Loucy (cell line): Measurements from ENCODE around the gene TP63.

ENCODE experiments used
- EZH2phosphoT487 ChIP-seq: fragments of 200-600 bp; IDR thresholded peaks from 2 replicates; pipeline ENCODE4 v1.6.1; 2018; ENCODE audit warnings: antibody characterized with exemption, mild to moderate bottlenecking, moderate library complexity, borderline replicate concordance
- TF ChIP-seq, protein P1 (sequence below): fragments of 200-600 bp; sonication (generic); conservative IDR thresholded peaks from 2 replicates; pipeline ENCODE4 v1.5.1; 2014; ENCODE audit warnings: mild to moderate bottlenecking, antibody characterized with exemption, low read length

DNA sequence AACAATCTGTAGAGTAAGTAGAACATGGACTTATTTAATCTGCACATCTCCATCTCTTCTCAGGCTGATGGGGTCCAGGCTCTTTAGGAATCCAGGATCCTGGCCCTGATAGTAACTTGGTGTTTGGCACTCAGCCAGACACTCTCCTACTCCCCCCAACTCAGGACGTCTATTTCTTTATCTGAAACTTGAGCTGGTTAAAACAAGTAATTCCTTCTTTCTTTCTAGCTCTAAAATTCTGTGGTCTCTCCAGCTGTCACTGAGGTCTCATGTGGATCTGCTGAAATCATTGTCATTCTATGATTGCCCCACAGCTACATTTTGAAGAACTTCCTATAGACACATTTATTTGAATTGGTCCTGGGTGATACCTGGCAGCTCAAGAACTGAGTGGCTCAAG lies 59.0 kb downstream of the TP63 start:
- TF ChIP-seq, protein P1, sequence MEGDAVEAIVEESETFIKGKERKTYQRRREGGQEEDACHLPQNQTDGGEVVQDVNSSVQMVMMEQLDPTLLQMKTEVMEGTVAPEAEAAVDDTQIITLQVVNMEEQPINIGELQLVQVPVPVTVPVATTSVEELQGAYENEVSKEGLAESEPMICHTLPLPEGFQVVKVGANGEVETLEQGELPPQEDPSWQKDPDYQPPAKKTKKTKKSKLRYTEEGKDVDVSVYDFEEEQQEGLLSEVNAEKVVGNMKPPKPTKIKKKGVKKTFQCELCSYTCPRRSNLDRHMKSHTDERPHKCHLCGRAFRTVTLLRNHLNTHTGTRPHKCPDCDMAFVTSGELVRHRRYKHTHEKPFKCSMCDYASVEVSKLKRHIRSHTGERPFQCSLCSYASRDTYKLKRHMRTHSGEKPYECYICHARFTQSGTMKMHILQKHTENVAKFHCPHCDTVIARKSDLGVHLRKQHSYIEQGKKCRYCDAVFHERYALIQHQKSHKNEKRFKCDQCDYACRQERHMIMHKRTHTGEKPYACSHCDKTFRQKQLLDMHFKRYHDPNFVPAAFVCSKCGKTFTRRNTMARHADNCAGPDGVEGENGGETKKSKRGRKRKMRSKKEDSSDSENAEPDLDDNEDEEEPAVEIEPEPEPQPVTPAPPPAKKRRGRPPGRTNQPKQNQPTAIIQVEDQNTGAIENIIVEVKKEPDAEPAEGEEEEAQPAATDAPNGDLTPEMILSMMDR = no peak
- TF ChIP-seq EZH2phosphoT487 = no peak
